Thyroid gland (tissue), 4 donors: ENCODE data around the gene GDI2.

Experiments used
- POLR2A ChIP-seq, 2 donors: fragments of 450-650 bp; IDR thresholded peaks; one replicate each; pipeline ENCODE4 v1.6.1; 2017; ENCODE audit warnings: antibody characterized with exemption in 2 of 2, mild to moderate bottlenecking in 2 of 2, moderate library complexity in 1 of 2
- TF ChIP-seq, protein P1 (sequence below), 6 experiments: fragments of 200-600 bp in 3 of 6; fragments of 450-650 bp in 3 of 6; sonication (generic) in 3 of 6; IDR thresholded peaks; one replicate each; pipeline ENCODE4 v1.5.1; 2016 to 2019; ENCODE audit warnings: antibody characterized with exemption in 6 of 6, mild to moderate bottlenecking in 2 of 6, inconsistent platforms in 1 of 6, moderate library complexity in 1 of 6

DNA sequence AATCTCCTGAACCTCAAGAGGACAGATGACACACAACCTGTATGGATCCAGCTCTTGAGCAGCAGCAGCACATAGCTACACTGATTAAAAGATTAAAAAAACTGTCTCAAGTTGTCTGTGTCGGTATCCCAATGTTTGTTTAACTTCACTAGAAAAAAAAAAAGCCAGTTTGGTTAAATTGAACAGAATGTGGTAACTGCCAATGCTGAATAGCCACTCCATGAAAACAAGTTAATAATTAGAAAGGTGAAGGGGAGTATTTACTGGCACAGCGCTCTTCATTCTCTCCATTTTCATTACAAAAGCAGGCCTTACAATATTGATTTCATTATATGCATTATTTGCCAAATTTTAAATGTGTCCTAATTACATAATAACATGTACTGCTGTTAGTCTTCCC, 47.6 kb downstream of the GDI2 start:
- TF ChIP-seq, protein P1, sequence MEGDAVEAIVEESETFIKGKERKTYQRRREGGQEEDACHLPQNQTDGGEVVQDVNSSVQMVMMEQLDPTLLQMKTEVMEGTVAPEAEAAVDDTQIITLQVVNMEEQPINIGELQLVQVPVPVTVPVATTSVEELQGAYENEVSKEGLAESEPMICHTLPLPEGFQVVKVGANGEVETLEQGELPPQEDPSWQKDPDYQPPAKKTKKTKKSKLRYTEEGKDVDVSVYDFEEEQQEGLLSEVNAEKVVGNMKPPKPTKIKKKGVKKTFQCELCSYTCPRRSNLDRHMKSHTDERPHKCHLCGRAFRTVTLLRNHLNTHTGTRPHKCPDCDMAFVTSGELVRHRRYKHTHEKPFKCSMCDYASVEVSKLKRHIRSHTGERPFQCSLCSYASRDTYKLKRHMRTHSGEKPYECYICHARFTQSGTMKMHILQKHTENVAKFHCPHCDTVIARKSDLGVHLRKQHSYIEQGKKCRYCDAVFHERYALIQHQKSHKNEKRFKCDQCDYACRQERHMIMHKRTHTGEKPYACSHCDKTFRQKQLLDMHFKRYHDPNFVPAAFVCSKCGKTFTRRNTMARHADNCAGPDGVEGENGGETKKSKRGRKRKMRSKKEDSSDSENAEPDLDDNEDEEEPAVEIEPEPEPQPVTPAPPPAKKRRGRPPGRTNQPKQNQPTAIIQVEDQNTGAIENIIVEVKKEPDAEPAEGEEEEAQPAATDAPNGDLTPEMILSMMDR (IDR thresholded peaks at IDR 0.05): no peak
- no peak for TF ChIP-seq POLR2A (IDR thresholded peaks at IDR 0.05)
